Muscle of back (tissue), 11 donors: ENCODE data around the gene AKAP13. TPM values are rescaled to one million over a fixed set of nuclear protein-coding genes. Genes with fewer than 3 reads are reported as not detected.

ENCODE experiments used
- DNase-seq, 3 donors: peaks; one replicate each; pipeline versions ENCODE4 v3.0.0 to v3.0.0-alpha.2; 2013
- polyA plus RNA-seq, 10 donors: library from polyadenylated mRNA; unstranded; fragments of 120-200 nt; gene quantifications; one replicate each; pipeline ENCODE4 v1.2.1, GENCODE V29; 2013; ENCODE audit not compliant: insufficient read length in 10 of 10

The AKAP13 gene
- polyA plus RNA-seq, 10 donors, result 58.9 to 89.6 (median 65.7) TPM

DNA sequence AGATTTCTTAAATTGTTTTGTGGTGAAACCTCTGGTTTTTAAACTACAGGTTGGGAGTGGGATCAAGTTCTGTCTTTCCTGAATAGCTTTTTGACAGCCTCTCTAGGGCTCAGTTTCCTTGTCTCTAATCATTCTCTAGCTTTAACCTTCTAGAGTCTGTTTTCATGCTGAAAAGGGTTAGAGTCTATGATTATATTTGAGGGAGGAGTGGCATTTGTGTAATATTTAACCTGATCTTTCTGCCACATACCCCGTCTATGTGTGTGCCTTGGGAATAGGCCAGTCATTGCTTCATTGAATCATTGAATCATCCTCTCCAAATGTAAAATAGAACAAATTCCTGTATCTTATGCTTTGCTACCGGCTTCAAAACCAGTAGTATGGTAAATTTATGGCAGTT is 209.4 kb downstream of the AKAP13 start:
- no peak for DNase-seq

DNA sequence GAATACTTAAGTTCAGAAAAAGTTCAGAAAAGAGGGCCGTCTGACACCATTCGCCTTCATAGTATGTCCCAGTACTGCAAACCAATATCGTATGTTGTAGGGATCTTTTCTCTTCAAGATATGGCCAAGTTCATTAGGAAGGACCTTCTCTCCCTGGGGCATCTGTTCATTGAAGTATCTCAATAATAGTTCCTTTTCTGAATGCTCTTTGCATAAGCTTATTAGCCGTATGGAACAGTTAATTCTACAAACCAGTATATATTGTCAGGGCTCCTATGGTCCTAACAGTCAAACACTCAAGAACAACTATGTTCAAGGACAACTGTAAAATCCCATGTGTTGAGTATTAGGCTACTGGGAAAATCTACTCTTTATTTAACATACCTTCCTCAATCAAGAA is 211.2 kb downstream of the AKAP13 start:
- DNase-seq, result no peak

DNA sequence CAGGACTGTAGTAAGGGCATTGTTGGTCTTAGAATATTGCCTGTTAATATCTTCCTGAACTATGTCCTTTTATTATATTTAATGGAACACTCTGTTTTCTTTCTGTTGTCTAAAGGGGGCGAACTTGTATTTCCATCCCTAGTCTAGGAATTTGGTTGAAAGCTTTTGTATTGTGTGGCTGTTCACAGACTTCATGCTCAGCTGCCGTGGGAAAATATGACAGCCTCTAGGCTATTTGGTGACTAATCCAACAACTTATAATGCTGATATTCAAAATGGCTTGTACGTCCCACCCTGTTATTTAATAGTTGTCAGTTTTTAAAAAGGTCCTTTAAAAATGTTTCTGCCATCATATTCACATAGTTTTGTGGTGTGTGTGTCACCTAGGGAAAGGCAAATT is 211.7 kb downstream of the AKAP13 start:
- DNase-seq, result peak; percentile 65 to 82 (median 78)

DNA sequence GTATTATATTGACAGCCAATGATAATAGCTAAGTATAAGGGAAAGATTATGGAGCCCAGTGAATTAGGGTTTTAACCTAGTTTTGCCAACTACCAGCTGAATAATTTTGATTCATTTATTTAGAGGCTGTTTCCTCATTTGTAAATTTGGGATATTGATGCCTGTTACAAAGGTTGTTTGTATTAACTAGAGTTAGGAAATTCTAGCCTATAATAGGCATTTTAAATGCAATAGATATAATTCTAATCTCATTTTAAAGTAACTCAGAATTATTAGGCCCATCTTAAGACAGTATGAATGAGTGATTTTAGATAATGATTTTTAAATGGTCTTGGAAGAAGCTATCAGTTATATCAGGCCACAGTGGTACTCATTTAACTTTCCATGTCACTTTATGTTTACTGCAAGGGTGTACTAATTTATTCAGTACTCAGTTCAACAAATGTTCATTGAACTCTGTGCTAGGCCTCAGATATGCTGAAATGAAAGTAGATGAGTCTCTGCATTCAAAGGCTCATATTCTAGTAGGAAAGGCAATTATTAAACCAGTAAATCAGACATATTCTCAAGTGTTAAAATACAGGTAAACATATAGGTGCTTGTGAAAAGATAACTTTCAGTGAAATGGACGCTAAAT is 213.5 kb downstream of the AKAP13 start:
- DNase-seq, result no peak

DNA sequence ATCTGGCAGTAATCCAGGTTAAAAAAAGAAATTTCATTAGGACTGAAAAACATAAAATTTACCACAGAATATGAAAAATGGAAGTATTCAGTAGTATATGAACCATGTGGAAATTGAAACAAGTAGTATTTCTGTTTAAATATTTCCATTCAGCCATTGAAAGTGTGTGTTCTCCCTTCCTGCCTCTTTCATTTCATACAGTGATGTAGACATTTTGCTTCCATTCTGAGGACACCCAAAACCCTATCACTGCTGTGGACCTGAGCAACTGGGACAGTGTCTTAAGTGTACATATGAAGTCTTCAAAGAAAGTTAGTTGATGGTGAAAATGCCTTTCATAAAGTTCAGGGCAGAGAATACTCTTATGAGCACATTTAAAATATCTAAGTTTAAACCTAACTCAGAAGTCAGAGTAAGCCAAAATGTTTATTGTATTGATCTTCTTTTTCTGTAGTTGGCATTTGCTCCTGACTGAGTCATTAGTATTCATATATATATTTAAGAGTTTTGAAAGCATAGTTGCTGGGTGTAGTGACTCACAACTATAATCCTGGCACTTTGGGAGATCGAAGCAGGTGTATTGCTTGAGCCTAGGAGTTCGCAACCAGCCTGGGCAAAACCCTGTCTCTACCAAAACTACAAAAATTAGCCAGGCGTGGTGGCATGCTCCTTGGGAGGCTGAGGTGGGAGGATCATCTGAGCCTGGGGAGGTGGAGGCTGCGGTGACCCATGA is 215.6 kb downstream of the AKAP13 start:
- no peak for DNase-seq

DNA sequence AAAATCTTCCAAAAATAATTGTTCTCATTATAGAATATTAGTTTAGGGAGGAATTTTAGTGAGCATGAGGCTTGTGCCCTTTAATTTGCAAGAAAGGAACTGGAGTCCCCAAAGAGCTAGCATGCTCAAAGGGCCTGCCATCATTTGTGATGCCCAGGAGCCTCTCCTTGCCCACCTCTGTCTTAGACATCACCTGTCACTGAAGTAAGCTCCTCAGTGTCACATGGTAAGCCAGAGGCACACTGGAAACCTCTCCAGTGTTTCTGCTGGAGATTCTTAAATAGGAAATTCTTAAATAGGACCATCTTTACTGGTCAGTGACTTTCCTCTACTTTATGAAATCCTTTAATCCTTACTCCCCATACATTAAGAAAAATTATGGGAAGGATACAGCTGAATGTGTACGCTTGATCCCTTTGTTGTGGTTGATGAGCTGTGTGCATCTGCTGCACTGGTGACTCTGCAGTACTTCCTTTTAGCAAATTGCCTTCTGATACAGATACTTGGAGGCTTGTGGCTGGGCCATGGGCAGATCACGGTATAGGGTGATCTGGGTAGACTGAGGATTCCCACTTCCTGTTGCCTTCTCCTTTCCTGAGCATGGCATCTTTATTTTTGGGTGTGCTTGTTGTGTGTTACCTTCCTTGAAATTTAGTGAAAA is 216.9 kb downstream of the AKAP13 start:
- no peak for DNase-seq

DNA sequence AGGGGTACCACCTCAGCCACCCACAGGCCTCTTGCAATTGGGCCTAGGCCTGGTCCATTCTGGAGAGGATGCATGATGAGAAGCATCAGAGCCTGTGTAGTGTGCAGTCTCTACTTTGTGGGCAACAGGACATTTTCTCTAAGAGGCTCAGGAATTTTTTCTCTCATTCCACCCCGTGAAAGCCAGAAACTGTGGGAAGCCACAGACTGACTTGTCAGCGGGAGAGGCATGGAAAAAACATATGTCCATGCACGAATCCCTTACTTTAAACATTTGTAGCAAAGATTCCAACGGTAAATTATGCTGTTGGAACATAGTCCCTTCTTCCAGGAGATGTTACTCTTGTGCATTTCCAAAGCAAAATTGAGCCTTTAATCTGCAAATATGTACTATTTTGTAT is 217.8 kb downstream of the AKAP13 start:
- peak in 1 of 3 donors; percentile 71 for DNase-seq

DNA sequence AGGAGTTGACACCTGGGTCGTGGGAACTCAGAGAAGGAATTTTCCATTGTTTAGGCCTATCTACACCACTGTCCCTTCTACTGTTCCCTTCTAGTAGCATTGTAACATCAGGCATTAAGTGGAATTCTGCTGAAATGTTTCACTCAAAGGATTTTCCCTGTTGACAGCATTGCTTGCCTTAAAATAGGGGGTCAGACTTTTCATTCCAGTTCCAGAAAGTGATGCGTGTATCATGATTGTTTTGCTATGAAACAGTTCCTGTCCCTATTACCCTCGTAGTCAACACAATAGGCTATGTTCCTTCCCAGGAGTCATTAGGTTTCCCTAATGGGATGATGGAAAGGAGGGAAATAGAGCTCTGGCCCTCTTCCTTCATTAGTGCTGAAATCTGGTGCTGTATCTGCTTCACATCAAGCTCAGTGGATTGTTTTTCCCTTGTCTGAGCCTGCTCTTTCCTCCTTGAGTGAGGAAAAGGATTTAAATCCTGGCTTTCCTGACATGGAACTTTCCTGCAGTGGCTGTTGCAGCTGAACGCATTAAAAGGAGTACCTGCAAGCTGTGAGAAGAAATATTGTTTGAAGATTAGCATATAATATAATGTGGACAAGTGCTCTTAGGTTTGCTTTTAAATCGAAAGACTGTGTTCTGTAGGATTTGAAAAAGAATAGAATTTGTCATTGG is 218.5 kb downstream of the AKAP13 start:
- DNase-seq, result peak in 1 of 3 donors; percentile 70

DNA sequence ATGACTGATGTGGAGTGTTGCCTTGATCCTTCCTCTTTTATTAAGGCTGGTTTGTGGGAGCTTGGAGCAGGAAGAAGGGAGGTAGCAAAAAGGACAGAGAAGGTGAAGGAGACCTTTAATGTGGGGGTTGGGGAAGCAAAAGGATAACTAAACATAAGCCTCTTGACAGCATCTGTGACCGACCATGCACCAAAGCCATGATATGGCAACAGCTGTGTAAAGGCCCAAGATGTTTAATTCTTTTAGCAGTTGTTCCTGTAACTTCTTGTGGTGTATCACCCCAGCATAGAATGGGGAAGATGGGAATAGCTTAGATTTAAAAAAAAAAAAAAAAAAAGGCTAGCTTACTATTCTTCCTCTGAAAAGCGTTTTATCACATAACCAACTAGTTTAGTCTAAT is 219.6 kb downstream of the AKAP13 start:
- DNase-seq, result no peak

DNA sequence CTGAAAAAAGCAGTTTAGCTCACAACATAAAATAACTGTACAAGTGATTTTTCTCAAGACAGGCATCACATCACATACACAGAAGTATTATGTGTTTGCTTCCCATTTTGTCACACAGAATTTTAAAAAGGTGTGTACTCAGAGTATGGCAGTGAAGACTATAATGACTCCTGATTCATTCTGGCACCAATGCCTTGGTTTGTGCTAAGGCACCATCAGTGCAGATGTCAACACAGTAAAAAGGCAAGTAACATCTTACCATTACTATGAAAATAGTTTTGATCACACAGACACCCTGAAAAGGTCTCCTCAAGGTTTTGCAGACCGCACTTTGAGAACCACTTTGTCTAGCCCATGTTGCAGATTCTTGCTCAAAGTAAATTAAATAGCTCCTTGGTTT is 222.8 kb downstream of the AKAP13 start:
- no peak for DNase-seq

DNA sequence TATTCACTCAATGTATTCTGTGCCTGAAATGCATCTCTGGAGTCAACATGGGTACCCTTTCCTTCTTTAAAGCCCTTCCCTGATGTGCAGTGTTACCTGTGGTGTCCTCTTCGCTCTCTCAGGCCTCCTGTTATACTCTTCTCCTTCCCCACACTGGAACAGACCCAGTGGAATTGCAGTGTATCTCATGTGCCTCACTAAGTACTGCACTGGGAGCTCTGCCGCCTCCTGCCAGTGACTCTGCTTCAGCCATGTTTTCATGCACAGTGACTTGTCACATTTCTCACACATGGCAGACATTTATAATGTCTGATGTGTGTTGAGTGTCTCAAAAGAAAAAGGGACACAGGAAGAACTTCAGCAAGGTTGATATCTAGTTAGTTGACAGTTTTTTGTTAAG is 223.3 kb downstream of the AKAP13 start:
- DNase-seq, result no peak

DNA sequence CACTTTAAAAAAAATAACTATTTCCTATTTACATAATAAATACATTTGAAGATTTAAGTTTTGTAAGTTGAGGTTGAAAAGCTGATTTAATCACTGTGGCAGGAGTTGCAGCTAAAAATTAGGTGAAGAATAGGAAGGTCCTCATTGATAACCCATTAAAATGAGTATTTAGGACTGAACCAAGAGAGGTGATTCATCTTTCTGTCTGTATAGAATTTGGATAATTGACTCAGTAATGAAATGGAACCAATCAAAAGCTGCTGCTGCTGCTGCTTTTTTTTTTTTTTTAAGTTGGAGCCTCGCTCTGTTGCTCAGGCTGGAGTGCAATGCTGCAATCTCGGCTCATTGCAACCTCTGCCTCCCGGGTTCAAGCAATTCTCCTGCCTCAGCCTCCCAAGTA is 223.8 kb downstream of the AKAP13 start:
- no peak for DNase-seq

DNA sequence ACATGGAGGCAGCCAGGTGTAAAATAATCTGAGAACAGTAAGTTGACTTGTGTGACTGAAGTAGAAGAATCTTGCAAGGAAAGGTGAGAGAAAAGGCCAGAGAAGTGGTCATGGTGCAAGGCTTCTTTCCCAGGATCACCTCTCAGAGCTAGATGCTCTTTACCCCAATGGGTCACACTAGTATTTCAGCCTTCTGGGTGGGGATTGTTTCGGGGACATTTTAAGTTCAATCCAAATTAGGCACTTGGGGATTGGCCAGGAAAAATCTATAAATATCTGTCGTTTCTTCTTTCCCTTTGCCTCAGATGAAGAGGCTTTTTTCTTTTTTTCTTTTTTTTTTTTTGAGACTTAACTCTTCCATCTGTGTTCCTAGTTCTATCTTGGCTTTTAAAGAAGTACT is 226.3 kb downstream of the AKAP13 start:
- DNase-seq, result no peak

DNA sequence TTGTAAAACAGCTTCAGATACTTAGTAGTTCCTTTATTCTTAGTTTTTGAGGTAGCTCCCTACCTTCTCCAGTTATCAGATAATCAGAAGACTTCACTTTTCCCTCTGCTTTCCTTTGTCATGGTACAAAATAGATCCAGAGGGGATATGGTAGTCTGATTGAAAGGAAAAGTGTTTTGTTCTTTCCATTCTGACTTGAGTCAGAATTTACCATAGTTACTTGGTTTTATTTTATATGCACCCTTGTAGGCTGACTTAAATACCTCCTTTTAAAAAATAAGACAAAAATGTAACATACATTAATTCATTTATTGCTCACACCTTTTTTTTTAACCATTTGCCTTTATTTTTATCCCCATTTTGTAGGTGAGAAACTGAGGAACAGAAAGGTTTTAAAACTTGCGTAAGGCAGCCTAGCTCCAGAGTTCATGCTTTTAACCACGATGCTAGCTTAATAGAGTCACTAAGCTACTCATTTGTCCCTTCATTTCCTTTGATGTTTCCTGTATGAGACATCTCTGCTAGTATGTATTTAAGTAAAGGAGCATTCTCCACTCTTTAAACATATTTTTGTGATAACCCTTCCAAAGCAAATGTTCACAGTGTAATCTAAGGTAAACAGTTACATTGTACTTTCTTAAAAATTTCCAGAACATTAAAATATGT is 226.9 kb downstream of the AKAP13 start:
- DNase-seq, result no peak

DNA sequence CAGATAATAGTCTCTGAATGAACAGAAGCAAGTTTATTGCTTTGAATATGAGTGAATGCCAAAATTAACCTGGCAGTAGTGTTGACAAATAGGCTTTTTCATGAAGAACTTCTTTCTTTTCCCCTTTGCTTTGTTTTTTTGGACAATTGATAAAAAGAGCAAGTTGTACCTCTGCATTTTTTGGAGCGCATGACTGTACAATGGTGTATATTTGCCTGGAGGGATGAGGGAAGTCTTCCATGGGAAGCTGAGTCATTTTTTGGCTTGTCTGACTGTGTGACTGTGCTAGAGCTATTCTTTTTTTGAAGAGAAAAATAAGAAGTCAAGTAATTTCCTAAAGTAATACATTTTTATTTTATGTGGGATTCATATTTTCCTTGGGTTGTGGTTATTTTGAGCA is 227.4 kb downstream of the AKAP13 start:
- peak; percentile 81 to 91 (median 87) for DNase-seq

DNA sequence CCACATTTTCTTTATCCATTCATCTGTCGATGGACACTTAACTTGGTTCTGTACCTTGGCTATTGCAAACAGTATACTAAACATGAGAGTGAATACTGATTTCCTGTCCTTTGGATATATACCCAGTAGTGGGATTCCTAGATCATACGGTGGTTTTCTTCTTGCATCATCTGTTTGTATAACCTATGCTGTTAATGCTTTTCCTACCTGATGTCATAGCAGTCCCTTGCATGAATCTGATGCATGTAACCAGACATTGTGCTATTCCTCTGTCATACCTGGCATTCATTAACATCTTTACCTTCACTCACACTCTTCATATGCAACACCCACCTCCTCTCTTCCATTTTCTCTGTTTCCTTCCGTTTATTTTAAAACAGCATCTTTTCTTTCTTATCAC is 229.1 kb downstream of the AKAP13 start:
- no peak for DNase-seq

DNA sequence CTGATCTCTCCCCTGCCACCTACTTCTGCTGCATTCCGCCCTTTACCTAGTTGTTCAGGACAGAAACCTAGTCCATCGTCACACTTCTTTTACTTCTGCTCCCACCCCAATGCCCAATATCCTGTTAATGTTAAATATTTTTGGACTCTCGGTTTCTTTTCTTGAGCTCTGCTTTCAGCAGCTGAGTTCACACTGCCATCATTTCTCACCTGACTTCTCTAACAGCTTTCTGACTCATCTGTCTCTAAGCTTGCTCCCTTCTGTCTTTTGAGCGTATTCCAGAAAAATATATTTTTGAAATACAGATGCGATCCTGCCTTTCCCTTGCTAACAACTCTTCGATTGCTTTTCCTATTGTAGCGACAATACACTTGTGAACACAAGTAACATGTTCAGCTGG is 231.0 kb downstream of the AKAP13 start:
- no peak for DNase-seq

DNA sequence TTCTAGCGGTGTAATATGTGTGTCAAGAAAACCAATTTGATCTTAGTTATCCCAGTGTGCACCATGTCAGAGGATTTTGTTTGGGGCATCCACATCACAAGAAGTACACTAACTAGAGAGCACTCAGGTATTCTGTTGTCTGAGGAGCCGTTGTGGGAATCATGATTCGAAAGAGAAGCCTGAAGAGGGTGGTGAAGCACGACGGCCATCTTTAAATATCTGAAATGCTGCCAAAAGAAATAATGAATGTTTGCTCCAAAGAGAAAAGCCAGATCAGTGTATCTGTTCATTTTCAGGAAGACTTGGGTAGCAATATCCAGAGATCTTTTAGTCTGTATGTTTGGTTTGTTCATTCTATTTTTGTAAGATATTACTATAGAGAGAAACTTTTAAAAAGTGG is 233.7 kb downstream of the AKAP13 start:
- no peak for DNase-seq

DNA sequence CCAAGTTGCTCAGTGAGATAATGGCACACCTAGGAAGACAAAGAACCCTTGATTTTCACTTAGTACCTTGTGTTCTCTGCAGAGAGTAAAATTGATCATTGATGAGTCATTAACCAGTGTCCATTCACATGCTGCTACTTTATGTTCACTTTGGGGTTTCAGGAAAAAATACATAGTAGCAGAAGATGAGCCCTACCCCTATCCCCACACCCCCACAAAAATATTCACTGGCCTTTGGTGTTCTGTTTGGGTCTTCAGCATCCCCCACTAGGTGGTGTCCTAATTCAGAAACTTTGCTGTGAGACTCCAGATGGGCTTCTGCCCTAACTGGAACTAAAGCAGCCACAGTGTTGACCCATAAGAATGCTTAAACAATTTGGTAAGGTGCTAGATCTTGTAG is 235.5 kb downstream of the AKAP13 start:
- DNase-seq, result peak in 2 of 3 donors; percentile 73 to 81

DNA sequence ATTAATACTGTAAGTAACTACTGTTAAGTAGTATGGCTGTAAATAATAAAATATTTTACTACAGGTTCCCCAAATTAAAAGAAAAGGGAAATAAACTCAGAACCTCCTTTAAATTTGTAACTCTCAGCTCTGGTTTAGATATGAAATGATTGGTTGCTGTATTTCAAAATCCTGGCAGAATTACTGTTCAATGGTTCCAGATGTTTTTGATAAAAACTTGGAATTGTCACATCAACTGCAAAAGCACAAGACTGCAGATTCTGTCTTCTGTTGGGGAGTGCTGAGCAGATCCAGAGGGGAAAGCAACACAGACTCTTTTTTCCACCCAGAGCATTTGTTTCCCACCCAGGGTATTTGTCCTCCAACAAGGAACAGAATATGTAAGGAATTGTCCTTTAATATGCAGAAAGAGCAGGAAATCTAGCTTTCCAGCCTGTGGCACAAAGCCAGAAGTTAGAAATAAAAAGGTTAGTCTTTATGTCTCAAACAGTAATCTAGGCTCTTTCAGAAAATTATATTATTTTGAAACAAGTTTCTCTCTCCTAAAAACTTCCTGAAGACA is 236.2 kb downstream of the AKAP13 start:
- peak; percentile 83 to 92 (median 87) for DNase-seq

DNA sequence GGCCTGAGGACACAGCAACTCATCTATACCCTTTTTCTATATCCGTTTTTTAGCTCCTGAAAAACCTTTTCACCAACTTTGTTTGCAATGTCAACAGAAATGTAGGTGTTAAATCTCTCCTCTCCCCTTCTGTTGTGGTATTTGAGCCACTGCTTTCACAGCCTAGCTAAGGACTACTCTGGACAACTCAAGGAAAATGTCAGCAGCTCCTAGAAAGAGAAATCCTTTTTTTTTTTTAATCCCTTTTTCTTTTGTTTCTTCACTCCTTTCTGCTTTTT is 237.8 kb downstream of the AKAP13 start:
- no peak for DNase-seq

DNA sequence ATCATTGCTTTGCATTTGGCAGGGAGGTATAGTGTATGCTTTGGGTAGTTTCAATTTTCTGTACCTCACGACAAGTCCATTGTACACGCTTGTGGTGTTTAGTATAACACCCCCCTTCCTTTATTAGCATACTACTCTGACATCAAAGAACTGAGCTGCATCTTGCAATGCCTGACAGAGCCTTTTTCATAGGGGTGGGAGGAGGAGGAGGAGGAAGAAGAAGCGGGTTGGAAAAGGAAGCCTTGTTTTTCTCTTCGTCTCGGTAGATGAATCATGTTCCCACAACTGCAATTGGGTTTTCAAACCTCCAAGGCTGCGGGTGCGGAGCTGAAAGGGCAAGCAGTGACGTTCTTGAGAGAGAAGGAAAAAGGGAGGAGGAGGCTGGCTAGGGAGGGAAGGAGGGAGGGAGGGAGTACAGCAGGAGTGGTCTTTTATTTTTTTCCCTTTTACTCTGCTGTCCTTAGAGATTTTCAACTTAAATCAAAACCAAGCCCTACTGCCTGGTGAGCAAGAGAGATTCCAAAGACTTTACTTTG is 238.6 kb downstream of the AKAP13 start:
- peak; percentile 91 to 96 (median 95) for DNase-seq
